NB4 (cell line): Measurements from ENCODE around the gene DPY19L3.

Experiments used
- DNase-seq: peaks from one replicate; pipeline ENCODE4 v3.0.0; 2010; ENCODE audit warnings: low read depth
- H3K4me3 ChIP-seq: one replicate; pipeline ENCODE4 v1.5.1; 2011; ENCODE audit warnings: mild to moderate bottlenecking, low read depth, low read length, moderate library complexity
- MYC ChIP-seq: IDR thresholded peaks from 2 replicates; pipeline ENCODE4 v1.6.1; 2011; ENCODE audit warnings: low read depth, low read length
- POLR2A ChIP-seq: IDR thresholded peaks from 2 replicates; pipeline ENCODE4 v1.6.1; 2011; ENCODE audit warnings: mild to moderate bottlenecking; ENCODE audit not compliant: insufficient read length; ENCODE audit errors: extremely low read depth
- TF ChIP-seq, protein P1 (sequence below): IDR thresholded peaks from one replicate; pipeline ENCODE4 v1.5.1; 2012; ENCODE audit warnings: low read depth, low read length
- TF ChIP-seq, protein P2 (sequence below): IDR thresholded peaks from 2 replicates; pipeline ENCODE4 v1.6.1; 2011; ENCODE audit warnings: low read depth, low read length

The DPY19L3 gene

DNA sequence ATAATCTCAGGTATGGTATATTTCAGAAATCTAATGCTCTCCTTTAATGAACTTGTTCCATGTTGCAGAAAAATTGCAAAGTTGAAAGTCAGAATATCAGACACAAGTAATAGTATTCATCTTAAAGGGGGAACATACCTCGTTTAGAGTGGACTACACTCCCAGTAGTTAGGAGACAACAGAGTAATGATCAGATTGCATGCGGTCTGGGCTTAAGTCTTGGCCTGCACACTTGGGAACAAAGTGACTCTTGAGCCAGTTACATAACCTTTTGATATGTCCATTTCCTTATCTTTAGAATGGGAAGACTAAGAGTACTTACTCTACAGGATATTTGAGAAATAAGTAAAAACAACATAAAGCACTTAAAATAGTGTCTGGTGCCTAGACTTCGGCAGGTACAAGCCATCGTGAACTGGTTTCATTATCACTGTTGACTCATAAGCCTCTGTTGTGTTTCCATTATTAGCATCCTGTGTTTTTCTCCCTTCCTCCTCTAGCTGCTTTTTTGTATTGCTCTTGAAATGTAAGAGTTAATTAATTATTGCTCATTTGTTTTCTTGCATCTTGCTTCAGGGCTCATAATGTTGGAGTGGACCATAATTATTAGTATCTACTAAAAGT lies 53.0 kb downstream of the DPY19L3 start:
- no peak for DNase-seq
- no peak overlapping the region for H3K4me3 ChIP-seq

DNA sequence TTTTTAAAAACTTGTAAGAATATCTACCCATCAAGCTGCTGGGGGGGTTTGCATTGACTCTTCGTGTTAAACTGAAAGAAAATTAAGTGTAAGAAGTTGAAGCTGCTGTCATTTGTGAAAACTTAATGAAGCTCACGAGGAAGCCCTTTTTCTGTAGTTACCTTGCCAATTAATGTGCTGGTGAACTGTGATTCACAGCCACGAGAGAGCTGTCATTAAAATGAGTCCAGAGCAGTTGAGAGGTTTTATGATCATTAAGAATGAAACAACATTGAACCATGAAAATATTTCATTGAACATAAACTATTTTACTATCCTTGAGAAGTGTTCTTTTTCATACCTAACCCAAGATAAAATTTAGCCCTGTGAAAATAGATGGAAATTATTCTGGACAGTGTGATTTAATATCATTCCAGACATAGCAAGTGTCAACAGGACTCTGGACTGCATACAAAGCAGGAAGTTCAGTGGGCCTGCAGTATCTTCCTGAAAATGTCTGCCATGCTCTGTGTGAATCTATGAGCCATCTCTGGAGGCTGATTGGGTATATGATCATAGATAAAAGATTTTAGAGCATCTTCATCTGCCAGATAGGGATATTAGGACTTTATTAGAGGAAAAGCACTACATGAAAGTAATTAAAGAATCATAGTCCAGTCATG lies 53.8 kb downstream of the DPY19L3 start:
- no peak for DNase-seq
- TF ChIP-seq MYC: no peak
- TF ChIP-seq, protein P1, sequence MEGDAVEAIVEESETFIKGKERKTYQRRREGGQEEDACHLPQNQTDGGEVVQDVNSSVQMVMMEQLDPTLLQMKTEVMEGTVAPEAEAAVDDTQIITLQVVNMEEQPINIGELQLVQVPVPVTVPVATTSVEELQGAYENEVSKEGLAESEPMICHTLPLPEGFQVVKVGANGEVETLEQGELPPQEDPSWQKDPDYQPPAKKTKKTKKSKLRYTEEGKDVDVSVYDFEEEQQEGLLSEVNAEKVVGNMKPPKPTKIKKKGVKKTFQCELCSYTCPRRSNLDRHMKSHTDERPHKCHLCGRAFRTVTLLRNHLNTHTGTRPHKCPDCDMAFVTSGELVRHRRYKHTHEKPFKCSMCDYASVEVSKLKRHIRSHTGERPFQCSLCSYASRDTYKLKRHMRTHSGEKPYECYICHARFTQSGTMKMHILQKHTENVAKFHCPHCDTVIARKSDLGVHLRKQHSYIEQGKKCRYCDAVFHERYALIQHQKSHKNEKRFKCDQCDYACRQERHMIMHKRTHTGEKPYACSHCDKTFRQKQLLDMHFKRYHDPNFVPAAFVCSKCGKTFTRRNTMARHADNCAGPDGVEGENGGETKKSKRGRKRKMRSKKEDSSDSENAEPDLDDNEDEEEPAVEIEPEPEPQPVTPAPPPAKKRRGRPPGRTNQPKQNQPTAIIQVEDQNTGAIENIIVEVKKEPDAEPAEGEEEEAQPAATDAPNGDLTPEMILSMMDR: no peak
- TF ChIP-seq, protein P2, sequence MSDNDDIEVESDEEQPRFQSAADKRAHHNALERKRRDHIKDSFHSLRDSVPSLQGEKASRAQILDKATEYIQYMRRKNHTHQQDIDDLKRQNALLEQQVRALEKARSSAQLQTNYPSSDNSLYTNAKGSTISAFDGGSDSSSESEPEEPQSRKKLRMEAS: no peak
- TF ChIP-seq POLR2A: no peak
- H3K4me3 ChIP-seq: no peak overlapping the region

More for the DNA sequence above, 53.0 kb downstream of the DPY19L3 start:
- TF ChIP-seq, protein P2: no peak

DNA sequence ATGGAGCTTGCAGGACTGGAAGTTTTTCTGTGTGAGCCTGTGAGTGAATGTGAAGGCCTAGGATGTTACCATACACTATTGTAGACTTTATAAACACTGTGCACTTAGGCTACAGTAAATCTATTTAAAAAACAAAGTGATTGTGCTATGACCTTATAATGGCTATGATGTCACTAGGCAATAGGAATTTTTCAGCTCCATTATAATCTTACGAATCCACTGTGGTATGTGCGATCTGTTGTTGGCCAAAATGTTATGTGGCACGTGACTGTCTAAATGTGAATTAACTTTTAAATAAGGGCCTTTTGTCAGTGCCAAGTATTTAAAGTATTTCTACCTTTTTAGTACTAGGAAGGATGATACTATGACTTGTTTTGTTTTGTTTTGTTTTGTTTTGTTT lies 54.9 kb downstream of the DPY19L3 start:
- TF ChIP-seq, protein P2: no peak
- TF ChIP-seq POLR2A (no peak), MYC (no peak)
- TF ChIP-seq, protein P1: no peak
- H3K4me3 ChIP-seq: no peak overlapping the region
- DNase-seq: no peak

DNA sequence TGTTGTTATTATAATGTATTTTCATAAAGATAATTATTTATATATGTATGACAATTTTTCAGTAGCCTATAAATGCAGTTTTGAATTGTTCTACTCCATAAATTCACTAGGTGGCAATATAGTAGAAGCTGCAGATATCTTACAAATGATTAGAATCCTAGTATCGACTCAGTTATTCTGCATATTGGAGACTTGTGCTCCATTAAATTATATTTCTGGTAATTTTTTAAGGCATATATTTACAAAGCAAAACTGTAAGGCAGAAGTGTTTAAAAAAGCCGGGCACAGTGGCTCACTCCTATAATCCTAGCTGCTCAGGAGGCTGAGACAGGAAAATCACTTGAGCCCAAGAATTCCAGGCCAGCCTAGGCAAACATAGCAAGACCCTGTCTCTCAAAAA lies 58.7 kb downstream of the DPY19L3 start:
- DNase-seq: peak; percentile 6
- no peak for TF ChIP-seq MYC
- TF ChIP-seq, protein P2: no peak
- TF ChIP-seq, protein P1: no peak
- no peak overlapping the region for H3K4me3 ChIP-seq

DNA sequence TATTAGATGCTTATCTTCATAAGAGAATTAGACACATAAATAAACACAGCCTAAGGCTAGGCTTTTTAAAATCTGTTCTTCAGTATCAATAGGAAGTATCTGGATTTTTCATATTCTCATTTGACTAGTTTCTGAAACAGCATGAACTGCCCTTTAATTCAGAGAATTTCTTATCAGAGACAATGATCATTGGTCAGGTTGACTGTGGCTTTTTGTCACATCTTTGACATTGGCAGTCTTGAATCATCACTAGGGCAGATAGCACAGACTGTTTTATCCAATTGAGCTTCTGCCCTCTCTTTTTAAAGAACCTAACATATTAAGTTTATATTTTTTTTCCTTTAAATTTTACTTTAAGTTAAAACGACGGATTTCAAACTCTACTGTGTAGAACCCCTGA lies 59.6 kb downstream of the DPY19L3 start:
- DNase-seq: no peak
- TF ChIP-seq POLR2A: no peak
- TF ChIP-seq, protein P1: no peak
- TF ChIP-seq MYC: no peak
- TF ChIP-seq, protein P2: no peak
- H3K4me3 ChIP-seq: no peak overlapping the region

DNA sequence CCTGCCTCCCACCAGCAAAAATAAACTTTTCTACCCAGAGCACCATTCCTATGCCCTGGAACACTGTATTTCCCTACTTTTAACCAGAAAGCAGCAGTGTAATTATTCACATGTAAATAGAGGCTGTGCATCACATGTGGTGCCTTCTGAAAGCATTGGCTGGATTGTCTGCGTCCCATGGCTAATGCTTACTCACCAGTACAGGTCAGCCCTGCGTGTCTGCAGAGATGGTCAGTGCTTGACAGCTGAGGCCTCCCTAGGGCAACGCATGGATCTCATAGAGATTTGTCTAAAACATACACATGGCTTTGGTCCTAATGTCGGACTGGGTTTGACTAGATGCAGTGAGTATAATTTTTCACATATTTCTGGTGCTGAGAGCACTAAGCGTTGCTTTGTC lies 64.2 kb downstream of the DPY19L3 start:
- DNase-seq: no peak
- H3K4me3 ChIP-seq: no peak overlapping the region
- TF ChIP-seq MYC (no peak), POLR2A (no peak)
- TF ChIP-seq, protein P2: no peak
- TF ChIP-seq, protein P1: no peak
